Transverse colon (tissue), 3 donors: ENCODE data around the gene GALNT5.

Experiments used
- EP300 ChIP-seq: sonication (generic); formaldehyde crosslinking; IDR thresholded peaks from one replicate; pipeline ENCODE4 v1.6.1; 2017; ENCODE audit warnings: antibody characterized with exemption, low read depth
- TF ChIP-seq, protein P1 (sequence below), 5 experiments: fragments of 200-600 bp in 3 of 5; fragments of 450-650 bp in 2 of 5; sonication (generic) in 3 of 5; IDR thresholded peaks; 1 replicate in 2 of 5; 2 replicates in 3 of 5; pipeline ENCODE4 v1.5.1; 2016 to 2017; ENCODE audit warnings: antibody characterized with exemption in 5 of 5, inconsistent platforms in 3 of 5, mild to moderate bottlenecking in 2 of 5, moderate library complexity in 1 of 5

DNA sequence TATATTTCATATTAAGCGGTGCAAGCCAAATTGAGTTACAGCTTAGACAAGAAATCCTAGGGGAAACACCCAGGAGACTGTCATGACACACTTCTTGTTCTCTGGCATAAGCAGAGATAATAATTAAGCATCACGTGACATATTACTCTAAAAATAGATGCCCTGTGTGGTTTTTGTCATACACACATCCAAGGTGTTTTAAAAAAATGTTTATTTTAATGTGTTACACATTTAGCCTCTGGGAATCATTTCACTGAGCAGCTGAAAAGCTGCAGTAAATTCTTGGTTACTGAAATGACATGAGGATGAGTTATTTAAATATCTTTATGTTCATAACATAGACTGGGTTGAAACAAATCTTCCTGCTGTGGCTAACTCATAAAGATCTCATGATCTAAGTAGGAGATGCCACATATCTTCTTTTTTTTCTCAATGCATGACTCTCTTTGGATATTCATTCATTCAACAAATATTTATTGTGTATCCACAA, 106.2 kb downstream of the GALNT5 start:
- TF ChIP-seq, protein P1, sequence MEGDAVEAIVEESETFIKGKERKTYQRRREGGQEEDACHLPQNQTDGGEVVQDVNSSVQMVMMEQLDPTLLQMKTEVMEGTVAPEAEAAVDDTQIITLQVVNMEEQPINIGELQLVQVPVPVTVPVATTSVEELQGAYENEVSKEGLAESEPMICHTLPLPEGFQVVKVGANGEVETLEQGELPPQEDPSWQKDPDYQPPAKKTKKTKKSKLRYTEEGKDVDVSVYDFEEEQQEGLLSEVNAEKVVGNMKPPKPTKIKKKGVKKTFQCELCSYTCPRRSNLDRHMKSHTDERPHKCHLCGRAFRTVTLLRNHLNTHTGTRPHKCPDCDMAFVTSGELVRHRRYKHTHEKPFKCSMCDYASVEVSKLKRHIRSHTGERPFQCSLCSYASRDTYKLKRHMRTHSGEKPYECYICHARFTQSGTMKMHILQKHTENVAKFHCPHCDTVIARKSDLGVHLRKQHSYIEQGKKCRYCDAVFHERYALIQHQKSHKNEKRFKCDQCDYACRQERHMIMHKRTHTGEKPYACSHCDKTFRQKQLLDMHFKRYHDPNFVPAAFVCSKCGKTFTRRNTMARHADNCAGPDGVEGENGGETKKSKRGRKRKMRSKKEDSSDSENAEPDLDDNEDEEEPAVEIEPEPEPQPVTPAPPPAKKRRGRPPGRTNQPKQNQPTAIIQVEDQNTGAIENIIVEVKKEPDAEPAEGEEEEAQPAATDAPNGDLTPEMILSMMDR (IDR thresholded peaks at IDR 0.05), result no peak
- TF ChIP-seq EP300, result no peak
